ENCODE data around the gene TNFRSF25. TPM values are rescaled to one million over a fixed set of nuclear protein-coding genes. Genes with fewer than 3 reads are reported as not detected.

Gene TNFRSF25
- polyA plus RNA-seq, 1 of the 3 experiments (the other 2 are of a cell fraction), result 20.8 TPM

GRCh38 chr1:6495041-6495441, 29.1 kb upstream of the TNFRSF25 start:
- Histone ChIP-seq H3K27me3 (ENCODE audit: insufficient read depth) (no peaks in the 10 kb centered on the region), H4K20me1 (ENCODE audit: insufficient read depth) (no peaks in the 10 kb centered on the region), H3F3A (replicated peaks; ENCODE audit: insufficient read depth) (peaks cover 27% of the 10 kb centered on the region), H3K79me2 (ENCODE audit: insufficient read depth) (peaks cover 19% of the 10 kb centered on the region; the same call in 1 of the 2 replicates), H3K4me3 (ENCODE audit: low read depth in 2 of 2, low read length in 1 of 2) (no peak overlapping the region; a peak in 1 of 4 replicates), H3K9me3 (no peaks in the 10 kb centered on the region), H2AFZ (ENCODE audit: low read depth) (no peak overlapping the region), H3K36me3 (replicated peaks in 1 of 2; ENCODE audit: control insufficient read depth in 1 of 2, insufficient read depth in 2 of 2, low read length in 1 of 2) (no peaks in the 10 kb centered on the region), H3K9me2 (no peaks in the 10 kb centered on the region), H3K4me1 (ENCODE audit: control insufficient read depth in 1 of 2, insufficient read depth in 2 of 2, low read depth in 1 of 2, low read length in 1 of 2) (peaks cover 0 to 66% of the 10 kb centered on the region in 2 experiments; a peak in 2 of 4 replicates), H3K4me2 (peak overlapping the region; percentile 95; the same call in 1 of the 2 replicates), H3K27ac (ENCODE audit: low read depth in 2 of 2, low read length in 1 of 2) (peak overlapping the region in 1 of 2 experiments; percentile 80; a peak in 2 of 4 replicates), H3K9ac (no peak overlapping the region)
- CTCF ChIA-PET, result interaction anchor here (0.9 to 5.8 kb wide), 7 partner anchors 9 to 108 kb away, joined by 3 to 60 read pairs (median 7); partner anchors contain the start of genes KLHL21, NOL9 and TAS1R1
- DNase-seq, result peak; percentile 89
- POLR2A ChIA-PET, result interaction anchor here (0.9 to 1.5 kb wide), 5 partner anchors 9 to 25 kb away, joined by 3 to 6 read pairs (median 4); no protein-coding TSS in a partner anchor
- WGBS (ENCODE audit: low lambda C conversion rate), result 35% methylated on average over 4 of the region's 13 CpGs
- TF ChIP-seq CTCF (IDR thresholded peaks at IDR 0.05), result no peak
- TF ChIP-seq SMC3 (IDR thresholded peaks at IDR 0.05; ENCODE audit: low read depth, low read length), result no peak
- TF ChIP-seq PBX3 (IDR thresholded peaks at IDR 0.05), result no peak
- TF ChIP-seq IRF3 (IDR thresholded peaks at IDR 0.05; ENCODE audit: low read depth, low read length), result no peak
- TF ChIP-seq NFIC (IDR thresholded peaks at IDR 0.05; ENCODE audit: borderline replicate concordance), result peak; percentile 48; the same call in 1 of the 2 replicates
- TF ChIP-seq TAF1 (IDR thresholded peaks at IDR 0.05; ENCODE audit: borderline replicate concordance, low read depth, low read length), result no peak
- TF ChIP-seq ZBTB33 (IDR thresholded peaks at IDR 0.05; ENCODE audit: borderline replicate concordance, low read depth), result no peak
- TF ChIP-seq CHD2 (IDR thresholded peaks at IDR 0.05; ENCODE audit: low read length, partially characterized antibody), result peak; percentile 17
- TF ChIP-seq RCOR1 (IDR thresholded peaks at IDR 0.05; ENCODE audit: low read length), result 0 out of 2 replicates have a peak, but pooled peaks have one; percentile 6
- TF ChIP-seq POLR2AphosphoS5 (IDR thresholded peaks at IDR 0.05; ENCODE audit: low read depth, low read length), result no peak
- peak in 1 of 2 experiments; percentile 59; a peak in 1 of 4 replicates for TF ChIP-seq EP300 (IDR thresholded peaks at IDR 0.05; ENCODE audit: borderline replicate concordance in 1 of 2, low read depth in 1 of 2, low read length in 1 of 2)
- no peak for TF ChIP-seq RFX5 (IDR thresholded peaks at IDR 0.05; ENCODE audit: low read length)
- no peak for TF ChIP-seq REST (IDR thresholded peaks at IDR 0.05; ENCODE audit: low read depth, low read length)
- no peak for TF ChIP-seq GABPA (IDR thresholded peaks at IDR 0.05; ENCODE audit: low read depth)
- no peak for TF ChIP-seq USF1 (IDR thresholded peaks at IDR 0.05; ENCODE audit: borderline replicate concordance, low read depth)
- TF ChIP-seq ELF1 (IDR thresholded peaks at IDR 0.05), result no peak
- no peak for TF ChIP-seq FOSL2 (IDR thresholded peaks at IDR 0.05; ENCODE audit: borderline replicate concordance, low read depth)
- peak; percentile 92 for TF ChIP-seq GATA2 (CRISPR knock-in tag; IDR thresholded peaks at IDR 0.05)
- no peak for TF ChIP-seq EZH2phosphoT487 (IDR thresholded peaks at IDR 0.05; ENCODE audit: borderline replicate concordance, low read depth)
- no peak for TF ChIP-seq TCF12 (IDR thresholded peaks at IDR 0.05)
- no peak for TF ChIP-seq FOXM1 (IDR thresholded peaks at IDR 0.05; ENCODE audit: low read depth)
- TF ChIP-seq FOXJ3 (CRISPR knock-in tag; IDR thresholded peaks at IDR 0.05), result no peak
- no peak for TF ChIP-seq RAD21 (IDR thresholded peaks at IDR 0.05; ENCODE audit: low read length)
- TF ChIP-seq MEF2A (IDR thresholded peaks at IDR 0.05; ENCODE audit: borderline replicate concordance, low read depth), result no peak
